DND-41 (cell line): ENCODE data around the gene CLDN19.
A peak's percentile ranks its signal among the peaks of the same experiment; 100 is the strongest.
"Not testable (repeated sequence)": the region's sequence is repeated elsewhere in the genome, so short reads cannot be mapped to it uniquely, and the experiment has no call there.

ENCODE experiments used
- ATAC-seq: fragments of 200-7000 bp; cut with Tn5 transposase; 3 replicates; pipeline ENCODE4 v1.9.1; 2021; ENCODE audit warnings: low read depth; ENCODE audit not compliant: insufficient read depth
- DNase-seq: peaks from one replicate; pipeline ENCODE4 v3.0.0-alpha.2; 2020
- H2AFZ ChIP-seq: 2 replicates; pipeline ENCODE4 v1.6.0; 2012; ENCODE audit warnings: low read depth, low read length
- H3K27ac ChIP-seq: 2 replicates; pipeline ENCODE4 v1.5.1; 2012; ENCODE audit warnings: low read length, inconsistent platforms
- H3K27me3 ChIP-seq: fragments of 200-600 bp; sonication (generic); 2 replicates; pipeline ENCODE4 v1.6.0; 2012; ENCODE audit warnings: low read length, mild to moderate bottlenecking, inconsistent platforms; ENCODE audit not compliant: insufficient read depth, poor library complexity
- H3K36me3 ChIP-seq: 2 replicates; pipeline ENCODE4 v1.5.1; 2012; ENCODE audit warnings: low read length, inconsistent platforms; ENCODE audit not compliant: insufficient read depth
- H3K4me1 ChIP-seq: 2 replicates; pipeline ENCODE4 v1.5.1; 2012; ENCODE audit warnings: mild to moderate bottlenecking, low read length; ENCODE audit not compliant: insufficient read depth
- H3K4me2 ChIP-seq: 2 replicates; pipeline ENCODE4 v1.6.0; 2012; ENCODE audit warnings: mild to moderate bottlenecking, moderate library complexity, low read length, inconsistent platforms; ENCODE audit not compliant: insufficient read depth
- H3K4me3 ChIP-seq, 2 experiments: fragments of 200-600 bp in 1 of 2; shearing (Covaris generic) in 1 of 2; 2 replicates each; pipeline ENCODE4 v1.5.1; 2012 to 2016; ENCODE audit warnings: inconsistent platforms in 2 of 2, low read length in 2 of 2, mild to moderate bottlenecking in 2 of 2, low read depth in 1 of 2, moderate library complexity in 1 of 2
- H3K79me2 ChIP-seq: 2 replicates; pipeline ENCODE4 v1.6.0; 2012; ENCODE audit warnings: low read length, inconsistent platforms; ENCODE audit not compliant: insufficient read depth
- H3K9ac ChIP-seq: 2 replicates; pipeline ENCODE4 v1.6.0; 2012; ENCODE audit warnings: low read depth, mild to moderate bottlenecking, inconsistent platforms, low read length, moderate library complexity
- H3K9me3 ChIP-seq: 2 replicates; pipeline ENCODE4 v1.5.1; 2012; ENCODE audit warnings: low read length, moderate library complexity, mild to moderate bottlenecking, inconsistent platforms; ENCODE audit not compliant: insufficient read depth, severe bottlenecking
- H4K20me1 ChIP-seq: 2 replicates; pipeline ENCODE4 v1.6.0; 2012; ENCODE audit warnings: low read length; ENCODE audit not compliant: insufficient read depth
- EZH2 ChIP-seq: IDR thresholded peaks from 3 replicates; pipeline ENCODE4 v1.6.1; 2012; ENCODE audit warnings: borderline replicate concordance, low read depth, mild to moderate bottlenecking, moderate library complexity, low read length, inconsistent platforms; ENCODE audit not compliant: severe bottlenecking
- TF ChIP-seq, protein P1 (sequence below): IDR thresholded peaks from 2 replicates; pipeline ENCODE4 v1.5.1; 2012; ENCODE audit warnings: borderline replicate concordance, low read length, moderate library complexity, mild to moderate bottlenecking; ENCODE audit not compliant: poor library complexity, severe bottlenecking; ENCODE audit errors: extremely low read depth

The CLDN19 gene

GRCh38 chr1:42713293-42713692, 26.7 kb downstream of the CLDN19 start:
- H3K4me1 ChIP-seq, result no peaks in the 10 kb centered on the region
- no peak overlapping the region for H3K9ac ChIP-seq
- peaks cover 5% of the 10 kb centered on the region for H3K9me3 ChIP-seq
- no peak overlapping the region for H3K27ac ChIP-seq
- no peak overlapping the region for H2AFZ ChIP-seq
- TF ChIP-seq EZH2, result no peak
- TF ChIP-seq, protein P1, sequence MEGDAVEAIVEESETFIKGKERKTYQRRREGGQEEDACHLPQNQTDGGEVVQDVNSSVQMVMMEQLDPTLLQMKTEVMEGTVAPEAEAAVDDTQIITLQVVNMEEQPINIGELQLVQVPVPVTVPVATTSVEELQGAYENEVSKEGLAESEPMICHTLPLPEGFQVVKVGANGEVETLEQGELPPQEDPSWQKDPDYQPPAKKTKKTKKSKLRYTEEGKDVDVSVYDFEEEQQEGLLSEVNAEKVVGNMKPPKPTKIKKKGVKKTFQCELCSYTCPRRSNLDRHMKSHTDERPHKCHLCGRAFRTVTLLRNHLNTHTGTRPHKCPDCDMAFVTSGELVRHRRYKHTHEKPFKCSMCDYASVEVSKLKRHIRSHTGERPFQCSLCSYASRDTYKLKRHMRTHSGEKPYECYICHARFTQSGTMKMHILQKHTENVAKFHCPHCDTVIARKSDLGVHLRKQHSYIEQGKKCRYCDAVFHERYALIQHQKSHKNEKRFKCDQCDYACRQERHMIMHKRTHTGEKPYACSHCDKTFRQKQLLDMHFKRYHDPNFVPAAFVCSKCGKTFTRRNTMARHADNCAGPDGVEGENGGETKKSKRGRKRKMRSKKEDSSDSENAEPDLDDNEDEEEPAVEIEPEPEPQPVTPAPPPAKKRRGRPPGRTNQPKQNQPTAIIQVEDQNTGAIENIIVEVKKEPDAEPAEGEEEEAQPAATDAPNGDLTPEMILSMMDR, result no peak
- H3K36me3 ChIP-seq, result peaks cover 81% of the 10 kb centered on the region
- no peak overlapping the region for H3K4me2 ChIP-seq
- H4K20me1 ChIP-seq, result peaks cover 8% of the 10 kb centered on the region; the same call in 1 of the 2 replicates
- no peaks in the 10 kb centered on the region for H3K27me3 ChIP-seq
- ATAC-seq (no peak), DNase-seq (no peak)
- H3K79me2 ChIP-seq, result peaks cover 44% of the 10 kb centered on the region
- H3K4me3 ChIP-seq, result no peak overlapping the region

DNA sequence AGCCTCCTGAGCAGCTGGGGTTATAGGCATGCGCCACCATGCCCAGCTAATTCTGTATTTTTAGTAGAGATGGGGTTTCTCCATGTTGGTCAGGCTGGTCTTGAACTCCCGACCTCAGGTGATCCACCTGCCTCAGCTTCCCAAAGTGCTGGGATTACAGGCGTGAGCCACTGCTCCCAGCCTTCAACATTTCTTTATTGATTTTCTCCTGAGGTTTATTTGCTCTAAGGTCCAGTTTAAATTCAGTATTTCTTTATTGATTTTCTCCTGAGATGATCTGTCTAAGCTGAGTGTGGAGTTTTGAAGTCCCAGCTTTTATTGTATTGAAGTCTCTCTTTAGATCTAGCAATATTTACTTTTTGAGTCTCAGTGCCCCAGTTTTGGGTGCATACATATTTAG, 27.2 kb downstream of the CLDN19 start:
- H3K4me2 ChIP-seq, H3K27ac ChIP-seq, H3K9me3 ChIP-seq, H3K4me3 ChIP-seq, H3K4me1 ChIP-seq, ATAC-seq, DNase-seq, H3K27me3 ChIP-seq, H2AFZ ChIP-seq, H3K9ac ChIP-seq: not testable (repeated sequence)
- Histone ChIP-seq H3K36me3 (peaks cover 81% of the 10 kb centered on the region), H3K79me2 (peaks cover 48% of the 10 kb centered on the region), H4K20me1 (peaks cover 11% of the 10 kb centered on the region; the same call in 1 of the 2 replicates)

DNA sequence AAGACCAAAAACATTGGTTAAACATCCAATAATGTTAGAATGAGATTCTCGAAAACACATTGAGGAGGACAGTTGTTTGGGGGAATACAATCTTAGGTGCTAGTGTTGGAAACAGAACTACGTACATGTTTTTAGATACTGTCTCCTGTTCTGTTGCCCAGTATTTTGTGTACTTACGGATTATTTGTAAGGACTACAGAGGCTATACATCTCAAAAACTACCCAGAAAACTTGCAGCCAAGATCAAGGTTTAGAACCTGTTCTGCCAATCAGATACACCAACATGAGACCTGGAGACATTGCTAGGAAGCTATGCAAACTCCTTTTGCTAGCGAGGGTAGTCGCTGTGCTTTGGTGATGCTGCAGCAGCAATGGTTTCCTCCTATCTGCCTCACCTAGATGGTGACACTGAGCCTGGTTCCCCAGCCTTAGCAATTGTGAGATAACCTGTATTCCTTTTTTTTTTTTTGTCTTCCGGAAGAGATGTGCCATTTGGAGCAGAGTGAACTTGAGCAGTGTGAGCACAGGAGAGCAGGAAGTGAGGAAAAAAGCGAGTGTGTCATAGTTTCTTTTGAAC, 36.1 kb downstream of the CLDN19 start:
- Histone ChIP-seq H3K4me3 (no peak overlapping the region), H3K4me1 (no peaks in the 10 kb centered on the region), H3K36me3 (peaks cover 94% of the 10 kb centered on the region), H3K27ac (no peak overlapping the region), H3K4me2 (no peak overlapping the region), H3K79me2 (peaks cover 67% of the 10 kb centered on the region), H3K9ac (no peak overlapping the region), H2AFZ (no peak overlapping the region), H3K27me3 (no peaks in the 10 kb centered on the region), H3K9me3 (no peaks in the 10 kb centered on the region), H4K20me1 (peaks cover 46% of the 10 kb centered on the region)
- ATAC-seq (0 out of 3 replicates have a peak, but pooled peaks have one; percentile 14), DNase-seq (no peak)
- TF ChIP-seq, protein P1, result peak; percentile 9
- no peak for TF ChIP-seq EZH2

GRCh38 chr1:42700006-42700405, 40.0 kb downstream of the CLDN19 start:
- no peak overlapping the region for H3K27ac ChIP-seq
- H3K4me2 ChIP-seq, result no peak overlapping the region
- TF ChIP-seq, protein P1, result no peak
- H4K20me1 ChIP-seq, result peaks cover 69% of the 10 kb centered on the region
- no peak overlapping the region for H2AFZ ChIP-seq
- ATAC-seq (no peak), DNase-seq (no peak)
- no peaks in the 10 kb centered on the region for H3K9me3 ChIP-seq
- H3K4me1 ChIP-seq, result no peaks in the 10 kb centered on the region
- peaks cover 82% of the 10 kb centered on the region for H3K79me2 ChIP-seq
- H3K36me3 ChIP-seq, result peaks cover 98% of the 10 kb centered on the region
- no peak overlapping the region for H3K4me3 ChIP-seq
- H3K9ac ChIP-seq, result no peak overlapping the region
- no peaks in the 10 kb centered on the region for H3K27me3 ChIP-seq
